HEK293 (cell line): ENCODE results near the gene STX11.

Source experiments
- CTCF ChIA-PET: fragments of 350-600 bp; formaldehyde crosslinking; extraction: SDS; loops from one replicate; lab custom pipeline; 2021; ENCODE audit warnings: antibody characterized with exemption; lab: Yijun Ruan, JAX
- POLR2A ChIA-PET: fragments of 300-600 bp; formaldehyde crosslinking; extraction: SDS; loops from one replicate; lab custom pipeline; 2020; ENCODE audit warnings: antibody characterized with exemption, inconsistent platforms; lab: Yijun Ruan, JAX
- H3K27ac ChIP-seq: fragments of 200-500 bp; sonication (Bioruptor generic); 2 replicates; pipeline ENCODE4 v1.5.1; 2014; ENCODE audit warnings: low read depth, low read length, control low read depth, inconsistent platforms; ENCODE audit errors: extremely low read depth
- H3K36me3 ChIP-seq, 2 experiments: fragments of 200-500 bp in 1 of 2; sonication (Bioruptor generic) in 1 of 2; 1 replicate in 1 of 2; 2 replicates in 1 of 2; pipeline ENCODE4 v1.5.1; 2014 to 2017; ENCODE audit warnings: inconsistent platforms in 2 of 2, low read length in 2 of 2; ENCODE audit not compliant: control insufficient read depth in 2 of 2, insufficient read depth in 1 of 2
- H3K4me1 ChIP-seq: fragments of 200-500 bp; sonication (Bioruptor generic); 2 replicates; pipeline ENCODE4 v1.5.1; 2014; ENCODE audit warnings: mild to moderate bottlenecking, low read length, inconsistent platforms; ENCODE audit not compliant: control insufficient read depth, insufficient read depth
- H3K4me3 ChIP-seq: 2 replicates; pipeline ENCODE4 v1.5.1; 2011; ENCODE audit warnings: low read depth, mild to moderate bottlenecking, control low read depth, low read length, moderate library complexity
- H3K9me3 ChIP-seq: fragments of 200-500 bp; sonication (Bioruptor generic); 2 replicates; pipeline ENCODE4 v1.5.1; 2014; ENCODE audit warnings: low read depth, low read length, inconsistent platforms; ENCODE audit not compliant: control insufficient read depth, insufficient read depth
- HOXC10 ChIP-seq: sonication (generic); formaldehyde crosslinking; IDR thresholded peaks from 2 replicates; pipeline ENCODE4 v1.8.1; 2023; ENCODE audit warnings: mild to moderate bottlenecking, missing genetic modification reagents
- HOXD13 ChIP-seq: sonication (generic); formaldehyde crosslinking; IDR thresholded peaks from 2 replicates; pipeline ENCODE4 v1.8.0; 2022; ENCODE audit warnings: missing genetic modification reagents, borderline replicate concordance
- KLF10 ChIP-seq: fragments of 450-650 bp; IDR thresholded peaks from 2 replicates; pipeline ENCODE4 v1.5.1; 2018; ENCODE audit warnings: missing biosample characterization, mild to moderate bottlenecking, missing genetic modification characterization
- MEIS1 ChIP-seq: sonication (generic); formaldehyde crosslinking; IDR thresholded peaks from 2 replicates; pipeline ENCODE4 v1.8.1; 2022; ENCODE audit warnings: missing genetic modification reagents, mild to moderate bottlenecking, borderline replicate concordance
- MZF1 ChIP-seq: fragments of 450-650 bp; formaldehyde crosslinking; IDR thresholded peaks from 2 replicates; pipeline ENCODE4 v1.5.1; 2017; ENCODE audit warnings: missing biosample characterization, missing genetic modification characterization, borderline replicate concordance
- TRIM28 ChIP-seq: IDR thresholded peaks from 2 replicates; pipeline ENCODE4 v1.6.1; 2011; ENCODE audit warnings: low read length, control low read depth, borderline replicate concordance
- ZFHX2 ChIP-seq: fragments of 450-650 bp; formaldehyde crosslinking; conservative IDR thresholded peaks from 2 replicates; pipeline ENCODE4 v1.5.1; 2016; ENCODE audit warnings: missing biosample characterization, missing genetic modification characterization
- ZNF324 ChIP-seq: fragments of 450-650 bp; formaldehyde crosslinking; IDR thresholded peaks from 2 replicates; pipeline ENCODE4 v1.5.1; 2016; ENCODE audit warnings: missing biosample characterization, missing genetic modification characterization
- ZNF544 ChIP-seq: fragments of 450-650 bp; formaldehyde crosslinking; IDR thresholded peaks from 2 replicates; pipeline ENCODE4 v1.5.0; 2017; ENCODE audit warnings: missing biosample characterization, missing genetic modification characterization
- ZNF660 ChIP-seq: fragments of 450-650 bp; IDR thresholded peaks from 2 replicates; pipeline ENCODE4 v1.5.1; 2018; ENCODE audit warnings: missing biosample characterization, mild to moderate bottlenecking, missing genetic modification characterization
- TF ChIP-seq, protein P1 (sequence below): fragments of 450-650 bp; formaldehyde crosslinking; IDR thresholded peaks from 2 replicates; pipeline ENCODE4 v1.5.1; 2016; ENCODE audit warnings: missing biosample characterization, missing genetic modification characterization
- TF ChIP-seq, protein P2 (sequence below): fragments of 450-650 bp; formaldehyde crosslinking; IDR thresholded peaks from 2 replicates; pipeline ENCODE4 v1.5.1; 2017; ENCODE audit warnings: missing biosample characterization, missing genetic modification characterization
- TF ChIP-seq, protein P3 (sequence below): fragments of 450-650 bp; formaldehyde crosslinking; conservative IDR thresholded peaks from 2 replicates; pipeline ENCODE4 v1.5.1; 2016; ENCODE audit warnings: low read depth, missing biosample characterization, missing genetic modification characterization
- TF ChIP-seq, protein P4 (sequence below): fragments of 450-650 bp; IDR thresholded peaks from 2 replicates; pipeline ENCODE4 v1.5.1; 2018; ENCODE audit warnings: missing biosample characterization, mild to moderate bottlenecking, missing genetic modification characterization
- TF ChIP-seq, protein P5 (sequence below): fragments of 450-650 bp; formaldehyde crosslinking; IDR thresholded peaks from 2 replicates; pipeline ENCODE4 v1.5.1; 2017; ENCODE audit warnings: missing biosample characterization, missing genetic modification characterization

STX11 gene

DNA sequence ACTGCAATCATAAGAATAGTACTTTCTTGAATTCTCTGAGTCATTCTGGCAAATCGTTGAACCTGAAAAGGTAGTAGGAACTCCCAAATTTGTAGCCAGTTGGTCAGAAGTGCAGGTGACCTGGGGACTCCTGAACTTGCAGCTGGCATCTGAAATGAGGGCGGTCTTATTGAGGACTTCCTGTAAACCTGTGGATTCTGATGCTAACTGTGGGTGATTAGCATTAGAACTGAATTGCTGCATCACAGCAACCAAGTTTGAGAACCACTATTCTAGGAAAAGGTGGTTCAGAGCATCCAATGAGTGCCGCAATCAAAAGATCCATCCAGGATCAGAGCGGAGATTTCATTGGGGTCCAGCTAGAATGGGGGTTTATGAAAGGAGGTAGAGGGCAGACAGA is 84.6 kb downstream of the STX11 start:
- POLR2A ChIA-PET, result interaction anchor here (2.6 kb wide), 1 partner anchor 51 kb away, joined by 6 read pairs; no protein-coding TSS in a partner anchor

More for the DNA sequence above, 84.6 kb downstream of the STX11 start:
- Histone ChIP-seq H3K36me3 (no peaks in the 10 kb centered on the region), H3K27ac (no peak overlapping the region), H3K4me1 (no peaks in the 10 kb centered on the region), H3K4me3 (no peak overlapping the region), H3K9me3 (no peaks in the 10 kb centered on the region; the same call in 1 of the 2 replicates)
- TF ChIP-seq, protein P1, sequence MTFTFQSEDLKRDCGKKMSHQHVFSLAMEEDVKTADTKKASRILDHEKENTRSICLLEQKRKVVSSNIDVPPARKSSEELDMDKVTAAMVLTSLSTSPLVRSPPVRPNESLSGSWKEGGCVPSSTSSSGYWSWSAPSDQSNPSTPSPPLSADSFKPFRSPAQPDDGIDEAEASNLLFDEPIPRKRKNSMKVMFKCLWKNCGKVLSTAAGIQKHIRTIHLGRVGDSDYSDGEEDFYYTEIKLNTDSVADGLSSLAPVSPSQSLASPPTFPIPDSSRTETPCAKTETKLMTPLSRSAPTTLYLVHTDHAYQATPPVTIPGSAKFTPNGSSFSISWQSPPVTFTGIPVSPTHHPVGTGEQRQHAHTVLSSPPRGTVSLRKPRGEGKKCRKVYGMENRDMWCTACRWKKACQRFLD (tag by site-specific recombination), result no peak
- TF ChIP-seq TRIM28 (no peak), MZF1 (tag by site-specific recombination) (no peak), ZNF544 (tag by site-specific recombination) (no peak), MEIS1 (CRISPR knock-in tag) (no peak), HOXC10 (no peak), ZNF324 (tag by site-specific recombination) (no peak), HOXD13 (CRISPR knock-in tag) (no peak), KLF10 (no peak), ZNF660 (tag by site-specific recombination) (no peak), ZFHX2 (tag by site-specific recombination) (no peak)
- TF ChIP-seq, protein P2, sequence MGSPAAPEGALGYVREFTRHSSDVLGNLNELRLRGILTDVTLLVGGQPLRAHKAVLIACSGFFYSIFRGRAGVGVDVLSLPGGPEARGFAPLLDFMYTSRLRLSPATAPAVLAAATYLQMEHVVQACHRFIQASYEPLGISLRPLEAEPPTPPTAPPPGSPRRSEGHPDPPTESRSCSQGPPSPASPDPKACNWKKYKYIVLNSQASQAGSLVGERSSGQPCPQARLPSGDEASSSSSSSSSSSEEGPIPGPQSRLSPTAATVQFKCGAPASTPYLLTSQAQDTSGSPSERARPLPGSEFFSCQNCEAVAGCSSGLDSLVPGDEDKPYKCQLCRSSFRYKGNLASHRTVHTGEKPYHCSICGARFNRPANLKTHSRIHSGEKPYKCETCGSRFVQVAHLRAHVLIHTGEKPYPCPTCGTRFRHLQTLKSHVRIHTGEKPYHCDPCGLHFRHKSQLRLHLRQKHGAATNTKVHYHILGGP, result no peak
- TF ChIP-seq, protein P3, sequence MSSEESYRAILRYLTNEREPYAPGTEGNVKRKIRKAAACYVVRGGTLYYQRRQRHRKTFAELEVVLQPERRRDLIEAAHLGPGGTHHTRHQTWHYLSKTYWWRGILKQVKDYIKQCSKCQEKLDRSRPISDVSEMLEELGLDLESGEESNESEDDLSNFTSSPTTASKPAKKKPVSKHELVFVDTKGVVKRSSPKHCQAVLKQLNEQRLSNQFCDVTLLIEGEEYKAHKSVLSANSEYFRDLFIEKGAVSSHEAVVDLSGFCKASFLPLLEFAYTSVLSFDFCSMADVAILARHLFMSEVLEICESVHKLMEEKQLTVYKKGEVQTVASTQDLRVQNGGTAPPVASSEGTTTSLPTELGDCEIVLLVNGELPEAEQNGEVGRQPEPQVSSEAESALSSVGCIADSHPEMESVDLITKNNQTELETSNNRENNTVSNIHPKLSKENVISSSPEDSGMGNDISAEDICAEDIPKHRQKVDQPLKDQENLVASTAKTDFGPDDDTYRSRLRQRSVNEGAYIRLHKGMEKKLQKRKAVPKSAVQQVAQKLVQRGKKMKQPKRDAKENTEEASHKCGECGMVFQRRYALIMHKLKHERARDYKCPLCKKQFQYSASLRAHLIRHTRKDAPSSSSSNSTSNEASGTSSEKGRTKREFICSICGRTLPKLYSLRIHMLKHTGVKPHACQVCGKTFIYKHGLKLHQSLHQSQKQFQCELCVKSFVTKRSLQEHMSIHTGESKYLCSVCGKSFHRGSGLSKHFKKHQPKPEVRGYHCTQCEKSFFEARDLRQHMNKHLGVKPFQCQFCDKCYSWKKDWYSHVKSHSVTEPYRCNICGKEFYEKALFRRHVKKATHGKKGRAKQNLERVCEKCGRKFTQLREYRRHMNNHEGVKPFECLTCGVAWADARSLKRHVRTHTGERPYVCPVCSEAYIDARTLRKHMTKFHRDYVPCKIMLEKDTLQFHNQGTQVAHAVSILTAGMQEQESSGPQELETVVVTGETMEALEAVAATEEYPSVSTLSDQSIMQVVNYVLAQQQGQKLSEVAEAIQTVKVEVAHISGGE (tag by site-specific recombination), result no peak
- TF ChIP-seq, protein P4, sequence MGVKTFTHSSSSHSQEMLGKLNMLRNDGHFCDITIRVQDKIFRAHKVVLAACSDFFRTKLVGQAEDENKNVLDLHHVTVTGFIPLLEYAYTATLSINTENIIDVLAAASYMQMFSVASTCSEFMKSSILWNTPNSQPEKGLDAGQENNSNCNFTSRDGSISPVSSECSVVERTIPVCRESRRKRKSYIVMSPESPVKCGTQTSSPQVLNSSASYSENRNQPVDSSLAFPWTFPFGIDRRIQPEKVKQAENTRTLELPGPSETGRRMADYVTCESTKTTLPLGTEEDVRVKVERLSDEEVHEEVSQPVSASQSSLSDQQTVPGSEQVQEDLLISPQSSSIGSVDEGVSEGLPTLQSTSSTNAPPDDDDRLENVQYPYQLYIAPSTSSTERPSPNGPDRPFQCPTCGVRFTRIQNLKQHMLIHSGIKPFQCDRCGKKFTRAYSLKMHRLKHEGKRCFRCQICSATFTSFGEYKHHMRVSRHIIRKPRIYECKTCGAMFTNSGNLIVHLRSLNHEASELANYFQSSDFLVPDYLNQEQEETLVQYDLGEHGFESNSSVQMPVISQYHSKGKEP (tag by site-specific recombination), result no peak
- TF ChIP-seq, protein P5, sequence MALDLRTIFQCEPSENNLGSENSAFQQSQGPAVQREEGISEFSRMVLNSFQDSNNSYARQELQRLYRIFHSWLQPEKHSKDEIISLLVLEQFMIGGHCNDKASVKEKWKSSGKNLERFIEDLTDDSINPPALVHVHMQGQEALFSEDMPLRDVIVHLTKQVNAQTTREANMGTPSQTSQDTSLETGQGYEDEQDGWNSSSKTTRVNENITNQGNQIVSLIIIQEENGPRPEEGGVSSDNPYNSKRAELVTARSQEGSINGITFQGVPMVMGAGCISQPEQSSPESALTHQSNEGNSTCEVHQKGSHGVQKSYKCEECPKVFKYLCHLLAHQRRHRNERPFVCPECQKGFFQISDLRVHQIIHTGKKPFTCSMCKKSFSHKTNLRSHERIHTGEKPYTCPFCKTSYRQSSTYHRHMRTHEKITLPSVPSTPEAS (tag by site-specific recombination), result no peak
- CTCF ChIA-PET, result interaction anchor here (0.6 to 2.6 kb wide), 3 partner anchors 16 to 659 kb away, joined by 4 to 10 read pairs (median 4); no protein-coding TSS in a partner anchor
